OCI-LY1 (cell line): ENCODE measurements around the gene IGFBP7.

Experiments
- EZH2 ChIP-seq: fragments of 200-600 bp; sonication (generic), shearing (Covaris generic); IDR thresholded peaks from 2 replicates; pipeline ENCODE4 v1.8.0; 2017; ENCODE audit warnings: borderline replicate concordance, mixed run types, mild to moderate bottlenecking, antibody characterized with exemption, low read length, moderate library complexity, mixed read lengths
- TF ChIP-seq, protein P1 (sequence below): fragments of 200-600 bp; sonication (generic), shearing (Covaris generic); IDR thresholded peaks from 2 replicates; pipeline ENCODE4 v1.5.1; 2017; ENCODE audit warnings: mild to moderate bottlenecking, antibody characterized with exemption, low read length, moderate library complexity, mixed read lengths

DNA sequence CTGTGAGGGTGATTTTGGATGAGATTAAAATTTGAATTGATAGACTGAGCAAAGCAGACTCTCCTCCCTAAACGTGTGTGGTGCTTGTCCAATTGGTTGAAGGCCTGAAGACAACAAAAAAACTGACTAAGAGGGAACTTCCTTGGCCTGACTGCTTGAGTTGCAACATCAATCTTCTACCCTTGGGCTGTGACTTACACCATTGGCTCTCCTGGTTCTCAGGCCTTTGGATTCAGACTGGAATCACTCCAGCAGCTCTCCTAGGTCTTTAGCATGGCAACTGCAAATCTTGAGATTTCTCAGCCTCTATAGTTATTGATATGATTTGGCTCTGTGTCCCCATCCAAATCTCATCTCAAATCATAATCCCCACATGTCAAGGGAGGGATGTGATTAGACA lies 49.7 kb upstream of the IGFBP7 start:
- TF ChIP-seq, protein P1, sequence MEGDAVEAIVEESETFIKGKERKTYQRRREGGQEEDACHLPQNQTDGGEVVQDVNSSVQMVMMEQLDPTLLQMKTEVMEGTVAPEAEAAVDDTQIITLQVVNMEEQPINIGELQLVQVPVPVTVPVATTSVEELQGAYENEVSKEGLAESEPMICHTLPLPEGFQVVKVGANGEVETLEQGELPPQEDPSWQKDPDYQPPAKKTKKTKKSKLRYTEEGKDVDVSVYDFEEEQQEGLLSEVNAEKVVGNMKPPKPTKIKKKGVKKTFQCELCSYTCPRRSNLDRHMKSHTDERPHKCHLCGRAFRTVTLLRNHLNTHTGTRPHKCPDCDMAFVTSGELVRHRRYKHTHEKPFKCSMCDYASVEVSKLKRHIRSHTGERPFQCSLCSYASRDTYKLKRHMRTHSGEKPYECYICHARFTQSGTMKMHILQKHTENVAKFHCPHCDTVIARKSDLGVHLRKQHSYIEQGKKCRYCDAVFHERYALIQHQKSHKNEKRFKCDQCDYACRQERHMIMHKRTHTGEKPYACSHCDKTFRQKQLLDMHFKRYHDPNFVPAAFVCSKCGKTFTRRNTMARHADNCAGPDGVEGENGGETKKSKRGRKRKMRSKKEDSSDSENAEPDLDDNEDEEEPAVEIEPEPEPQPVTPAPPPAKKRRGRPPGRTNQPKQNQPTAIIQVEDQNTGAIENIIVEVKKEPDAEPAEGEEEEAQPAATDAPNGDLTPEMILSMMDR: no peak
- TF ChIP-seq EZH2: no peak
